HG02642 (cell line): ENCODE data around the gene VCPKMT.
"Not testable (repeated sequence)": the region's sequence is repeated elsewhere in the genome, so short reads cannot be mapped to it uniquely, and the experiment has no call there.

Experiments
- ATAC-seq: cut with Tn5 transposase; IDR thresholded peaks from one replicate; pipeline ENCODE4 v1.9.1; 2021; ENCODE audit warnings: mild to moderate bottlenecking; ENCODE audit not compliant: unreplicated experiment, poor library complexity

The VCPKMT gene

DNA sequence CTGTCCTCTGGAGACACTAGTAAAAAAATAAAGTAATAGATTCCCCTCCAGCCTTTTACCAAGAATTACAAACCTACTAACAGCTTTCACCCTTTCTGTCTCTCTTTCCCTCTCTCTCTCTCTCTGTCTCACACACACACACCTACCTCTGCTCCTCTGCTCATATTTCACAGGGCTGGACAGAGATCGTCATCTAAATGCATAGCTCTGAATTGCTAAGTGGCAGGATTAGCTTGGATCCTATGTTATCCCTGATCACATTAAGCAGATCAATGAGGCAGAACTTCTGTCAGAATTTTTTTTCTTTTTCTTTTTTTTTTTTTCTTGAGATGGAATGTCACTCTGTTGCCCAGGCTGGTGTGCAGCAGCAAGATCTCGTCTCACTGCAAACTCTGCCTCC, 22.9 kb downstream of the VCPKMT start:
- ATAC-seq, result no peak

DNA sequence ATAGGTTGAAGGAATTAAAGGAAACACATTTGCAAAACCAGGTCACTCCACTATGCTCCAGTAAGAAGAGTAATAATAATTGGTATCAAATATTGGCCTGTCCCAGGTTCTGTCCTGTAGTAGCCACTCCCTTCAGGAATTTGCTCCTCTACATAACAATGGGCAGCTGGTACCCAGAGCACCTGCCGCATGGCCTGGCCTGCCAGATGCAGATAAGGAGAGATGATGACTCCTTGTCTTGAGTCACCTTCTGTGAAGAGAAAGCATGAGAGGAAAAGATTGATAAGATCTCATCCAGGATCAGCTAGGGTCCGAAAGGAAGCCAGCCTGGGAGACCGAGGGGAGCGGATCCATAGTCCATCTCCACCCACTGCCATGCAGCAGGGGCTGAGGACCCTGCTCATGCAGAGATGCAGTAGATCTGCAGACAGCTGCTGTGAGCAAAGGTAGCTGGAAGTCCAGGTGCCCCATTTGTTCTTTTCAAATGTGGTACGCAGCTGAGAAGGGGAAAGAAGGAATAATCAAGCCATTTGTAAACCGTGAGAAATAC, 24.3 kb downstream of the VCPKMT start:
- no peak for ATAC-seq

DNA sequence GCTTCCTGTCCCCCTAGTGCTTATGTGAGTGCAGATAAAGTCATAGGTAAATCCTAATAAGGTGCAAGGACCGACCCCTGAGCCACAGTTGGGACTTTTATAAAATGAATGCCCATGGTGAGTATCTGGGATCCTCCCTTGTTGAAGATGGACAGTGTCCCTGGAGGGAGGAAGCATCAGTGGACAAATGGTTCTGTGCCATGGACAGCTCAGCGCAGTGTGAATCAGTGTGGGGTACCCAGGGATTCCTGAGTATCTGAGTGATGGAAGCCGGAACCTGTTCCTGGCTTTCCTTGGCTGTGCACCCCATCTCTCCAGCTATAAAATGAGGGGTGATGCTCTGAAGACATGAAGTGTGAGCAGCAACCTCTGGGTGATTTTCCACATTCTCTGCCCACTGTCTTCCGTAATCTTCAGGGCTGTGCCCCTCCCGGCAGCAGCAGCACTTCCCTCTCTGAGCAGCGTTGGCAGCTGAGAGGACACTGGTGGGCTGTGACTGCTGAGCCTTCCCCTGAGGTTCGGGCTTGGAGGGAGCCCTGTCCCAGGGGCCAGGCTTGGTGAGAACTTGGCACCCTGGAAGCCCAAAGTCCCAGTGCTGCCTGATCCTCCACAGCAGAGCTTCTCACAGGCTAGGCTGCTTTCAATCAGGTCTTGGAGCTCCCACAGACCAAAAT, 25.0 kb downstream of the VCPKMT start:
- ATAC-seq, result no peak

DNA sequence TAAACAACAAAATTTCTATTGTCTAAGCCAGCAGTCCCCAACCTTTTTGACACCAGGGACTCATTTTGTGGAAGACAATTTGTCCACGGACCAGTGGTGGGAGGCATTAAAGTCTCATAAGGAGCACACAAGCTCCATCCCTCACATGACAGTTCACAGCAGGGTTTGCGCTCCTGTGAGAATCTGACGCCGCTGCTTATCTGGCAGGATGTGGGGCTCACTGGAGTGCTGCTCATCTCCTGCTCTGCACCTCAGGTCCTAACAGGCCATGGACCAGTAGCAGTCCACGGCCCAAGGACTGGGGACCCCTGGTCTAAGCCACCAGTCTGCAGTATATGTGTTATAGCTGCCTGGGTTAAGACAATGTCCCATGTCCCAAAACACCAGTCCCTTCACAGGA, 27.2 kb downstream of the VCPKMT start:
- ATAC-seq, result no peak

DNA sequence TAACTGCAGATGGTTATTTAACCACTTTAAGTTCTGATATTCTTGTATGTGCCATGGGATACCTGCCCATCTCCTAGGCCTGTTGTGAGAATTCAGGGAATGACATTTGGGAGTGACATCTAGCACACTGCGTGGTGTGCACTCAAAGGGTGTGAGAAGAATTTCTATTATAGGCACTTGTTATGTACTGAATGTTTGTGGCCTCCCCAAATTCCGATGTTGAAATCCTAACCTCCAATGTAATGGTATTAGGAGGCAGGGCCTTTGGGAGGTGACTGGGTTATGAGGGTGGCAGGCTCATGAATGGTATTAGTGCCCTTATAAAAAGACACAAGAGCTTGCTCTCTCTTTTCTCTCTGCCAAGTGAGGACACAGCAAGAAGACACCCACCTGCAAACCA, 27.6 kb downstream of the VCPKMT start:
- ATAC-seq, result no peak

DNA sequence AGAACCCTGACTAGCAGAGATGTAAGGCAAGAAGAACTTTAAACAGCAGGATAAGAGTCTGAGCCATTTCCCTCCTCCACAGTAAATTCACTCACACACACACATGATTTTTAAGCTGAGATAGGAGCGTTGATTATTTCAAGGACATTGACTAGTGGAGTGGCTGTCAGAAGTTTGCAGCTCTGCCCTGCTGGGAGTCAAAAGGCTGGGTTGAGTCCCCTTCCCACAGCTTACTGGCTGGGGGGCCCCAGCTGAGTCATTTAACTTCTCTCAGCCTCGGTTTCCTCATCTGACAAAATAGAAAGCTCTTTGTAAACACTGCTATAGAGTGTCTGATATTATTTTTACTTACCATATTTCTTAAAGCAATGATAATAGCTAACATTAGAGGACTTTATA, 28.3 kb downstream of the VCPKMT start:
- no peak for ATAC-seq

DNA sequence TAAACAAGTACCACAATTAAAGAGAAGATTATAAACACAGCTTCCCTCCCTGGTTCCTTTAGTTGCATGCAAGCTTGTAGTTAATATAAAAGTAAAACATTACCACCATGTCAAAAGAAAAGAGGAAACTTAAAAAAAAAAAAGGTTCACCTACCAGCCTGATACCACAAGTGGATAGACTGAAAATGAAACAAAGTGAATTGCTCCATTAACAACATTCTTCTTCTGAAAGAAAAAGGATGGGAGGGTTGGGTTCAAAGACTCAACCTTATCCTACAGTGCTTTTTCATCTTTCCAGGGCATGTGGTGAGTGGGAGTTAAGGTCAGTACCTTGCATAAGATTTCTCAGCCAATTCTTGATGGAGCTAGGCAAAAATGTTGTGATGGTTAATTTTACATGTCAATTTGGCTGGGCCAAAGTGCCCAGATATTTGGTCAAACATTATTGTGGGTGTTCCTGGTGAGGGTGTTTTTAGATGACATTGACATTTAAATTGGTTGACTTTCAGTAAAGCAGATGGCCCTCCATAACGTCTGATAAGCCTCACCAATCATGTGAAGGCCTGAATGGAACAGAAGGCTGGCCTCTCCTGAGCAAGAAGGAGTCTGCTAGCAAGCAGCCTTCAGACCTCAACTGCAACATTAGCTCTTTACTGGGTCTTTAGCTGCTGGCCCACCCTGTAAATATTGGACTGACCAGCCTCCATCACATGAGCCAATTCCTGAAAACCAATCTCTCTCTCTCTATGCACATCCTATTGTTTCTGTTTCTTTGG, 28.8 kb downstream of the VCPKMT start:
- no peak for ATAC-seq

DNA sequence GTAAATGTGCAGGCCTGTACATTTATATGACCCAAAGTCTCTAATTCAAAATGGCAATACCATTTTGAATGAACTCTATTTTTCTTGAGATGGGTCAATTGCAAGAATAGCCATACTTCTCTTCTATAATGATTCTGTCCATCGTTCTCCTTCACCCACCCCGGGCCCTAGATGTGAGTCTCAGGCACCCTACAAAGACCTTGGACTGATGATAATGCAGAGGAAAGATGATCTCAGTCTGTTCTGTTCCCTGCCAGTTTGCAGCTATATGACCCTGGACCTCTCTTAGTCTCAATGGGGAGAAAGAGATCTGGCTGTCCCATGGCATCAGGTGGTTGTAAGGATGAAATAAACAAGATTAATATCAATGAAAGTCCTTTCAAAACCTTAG, 30.1 kb downstream of the VCPKMT start:
- ATAC-seq, result no peak

DNA sequence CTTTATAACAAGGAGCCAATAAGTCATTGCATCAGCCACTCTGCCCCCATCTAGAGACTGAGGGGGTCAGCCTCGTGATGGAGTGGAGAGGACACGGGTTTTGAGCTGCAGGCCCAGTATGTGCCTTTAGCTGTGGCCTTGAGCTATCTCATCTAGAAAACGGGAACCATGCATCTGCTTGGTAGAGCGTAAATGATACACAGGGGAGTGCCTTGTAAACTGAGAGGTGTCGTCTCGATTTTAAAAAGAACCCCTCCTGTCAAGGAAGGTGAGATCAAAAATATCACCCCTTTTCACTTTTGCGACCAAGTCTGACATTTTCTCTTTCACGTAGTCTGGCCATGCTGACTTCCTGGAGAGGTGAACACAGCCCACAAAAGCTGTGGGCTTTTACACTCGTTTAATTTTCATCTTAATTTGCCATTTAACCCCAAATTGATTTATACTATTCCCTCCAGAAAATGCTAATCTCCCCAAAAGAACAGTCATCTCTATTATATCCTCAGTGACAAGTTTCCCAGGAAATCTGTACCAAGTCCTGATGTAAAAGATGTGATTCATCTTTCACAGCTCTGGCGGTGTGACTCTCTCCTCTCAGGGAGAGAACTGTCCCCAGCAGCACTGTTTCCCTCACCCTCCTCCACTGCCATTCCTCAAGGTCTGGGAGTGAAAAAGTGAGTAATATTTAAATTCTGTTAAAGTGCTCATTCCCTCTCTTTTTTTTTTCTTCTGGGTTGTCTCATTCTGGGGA, 30.6 kb downstream of the VCPKMT start:
- peak; percentile 55 for ATAC-seq

DNA sequence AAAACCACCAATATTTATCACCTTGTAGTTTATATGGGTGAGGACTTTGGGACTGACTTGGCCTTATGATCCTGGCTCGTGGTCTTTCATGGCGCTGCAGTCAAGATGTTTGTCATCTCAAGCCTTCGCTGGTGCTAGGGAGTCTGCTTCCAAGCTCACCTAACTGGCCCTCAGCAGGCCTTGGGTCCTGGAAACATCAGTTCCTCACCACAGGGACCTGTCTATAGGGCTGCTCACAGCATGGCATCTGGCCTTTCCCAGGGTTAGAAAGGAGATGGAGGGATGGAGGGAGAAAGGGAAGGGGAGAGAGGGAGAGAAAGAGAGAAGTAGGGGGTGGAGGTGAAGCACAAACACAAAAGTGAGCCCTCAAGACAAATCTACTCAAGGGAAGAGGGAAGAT, 31.7 kb downstream of the VCPKMT start:
- no peak for ATAC-seq

DNA sequence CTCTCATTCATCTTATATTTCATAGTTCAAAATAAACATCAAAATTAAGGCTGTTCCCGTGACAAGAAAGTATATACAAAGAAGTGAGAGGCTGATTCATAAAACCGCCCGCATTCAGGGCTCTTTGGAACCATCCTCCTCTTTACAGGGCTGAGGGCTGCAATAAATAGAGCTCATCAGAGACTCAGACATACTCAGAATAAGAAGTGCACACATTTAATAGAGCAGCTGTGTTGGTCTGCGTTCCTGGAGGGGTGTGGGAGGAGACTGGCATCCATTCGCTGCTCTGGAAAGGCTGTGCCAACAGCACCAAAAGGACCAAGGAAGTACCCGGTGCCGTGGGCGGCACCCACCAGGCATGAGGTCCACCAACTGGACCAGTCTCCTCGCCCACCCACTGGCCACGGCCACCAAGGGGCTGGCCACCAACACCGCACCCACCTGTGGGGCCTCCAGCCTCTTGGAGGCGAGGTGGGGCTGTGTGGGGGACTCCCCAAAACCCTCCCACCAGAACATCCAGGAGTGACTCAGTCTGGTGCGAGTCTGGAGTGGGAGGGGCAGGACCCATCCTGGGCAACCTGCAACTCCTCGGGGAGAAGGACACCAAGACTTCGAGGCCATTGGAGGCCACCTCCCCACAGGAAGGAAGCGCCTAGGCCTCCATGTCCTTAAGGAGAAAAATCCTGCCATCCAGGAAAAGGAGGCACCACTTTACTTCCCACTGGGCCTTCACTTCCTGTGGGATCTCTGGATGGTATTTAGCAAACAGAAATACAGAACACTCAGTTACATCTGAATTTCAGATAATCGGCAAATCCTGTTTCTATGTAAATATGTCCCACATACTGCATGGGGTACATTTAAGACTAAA, 32.7 kb downstream of the VCPKMT start:
- peak; percentile 36 for ATAC-seq

DNA sequence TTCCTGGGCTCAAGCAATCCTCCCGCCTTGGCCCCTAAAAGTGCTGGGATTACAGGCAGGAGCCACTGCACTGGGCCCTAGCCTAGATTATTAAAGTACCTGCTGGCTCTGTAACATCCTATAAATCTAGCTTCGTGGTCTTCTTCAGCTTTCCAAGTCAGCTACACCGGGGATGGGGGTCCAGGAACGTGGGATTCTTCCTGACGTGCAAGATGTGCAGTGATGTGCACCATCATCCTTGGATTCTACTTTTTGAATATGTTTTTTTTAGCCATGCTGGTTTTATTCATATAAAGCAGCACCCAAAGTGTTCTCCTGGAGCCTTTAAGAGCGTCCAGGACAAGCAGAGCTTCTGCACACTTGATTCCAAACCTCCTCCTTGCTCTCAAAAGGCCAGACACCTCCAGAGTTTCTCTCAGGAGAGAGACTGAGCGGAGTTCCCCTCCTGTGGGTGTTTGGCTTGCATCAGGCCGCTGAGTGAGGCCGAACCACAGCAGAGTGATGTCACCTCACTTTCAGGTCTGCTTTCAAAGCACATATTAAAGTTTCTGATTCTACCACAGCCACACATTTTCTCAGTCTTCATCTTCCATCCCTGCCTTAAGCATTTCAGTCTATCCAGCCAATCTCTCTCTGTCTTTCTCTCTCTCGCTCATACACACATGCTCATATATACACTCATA, 33.4 kb downstream of the VCPKMT start:
- peak; percentile 76 for ATAC-seq

DNA sequence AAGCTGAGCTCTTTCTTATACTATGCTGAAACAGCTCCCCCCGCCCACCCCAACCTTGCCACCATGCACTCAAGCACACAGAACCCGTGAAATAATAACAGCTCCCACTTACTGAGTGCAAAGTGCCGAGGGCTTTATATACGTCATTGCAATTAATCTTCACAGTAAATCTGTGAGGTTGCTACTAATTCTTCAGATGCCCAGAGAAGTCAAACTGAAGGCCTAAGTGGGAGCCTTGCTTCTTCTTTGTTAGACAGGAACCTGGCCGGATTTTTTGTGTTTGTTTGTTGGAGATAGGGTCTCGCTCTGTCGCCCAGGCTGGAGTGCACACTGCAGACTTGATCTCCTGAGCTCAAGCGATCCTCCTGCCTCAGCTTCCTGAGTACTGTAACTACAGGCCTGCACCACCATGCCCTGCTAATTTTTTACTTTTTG, 34.0 kb downstream of the VCPKMT start:
- no peak for ATAC-seq

DNA sequence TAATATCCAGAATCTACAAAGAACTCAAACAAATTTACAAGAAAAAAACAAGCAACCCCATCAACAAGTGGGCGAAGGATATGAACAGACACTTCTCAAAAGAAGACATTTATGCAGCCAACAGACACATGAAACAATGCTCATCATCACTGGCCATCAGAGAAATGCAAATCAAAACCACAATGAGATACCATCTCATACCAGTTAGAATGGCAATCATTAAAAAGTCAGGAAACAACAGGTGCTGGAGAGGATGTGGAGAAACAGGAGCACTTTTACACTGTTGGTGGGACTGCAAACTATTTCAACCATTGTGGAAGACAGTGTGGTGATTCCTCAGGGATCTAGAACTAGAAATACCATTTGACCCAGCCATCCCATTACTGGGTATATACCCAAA, 37.3 kb downstream of the VCPKMT start:
- ATAC-seq, result not testable (repeated sequence)

DNA sequence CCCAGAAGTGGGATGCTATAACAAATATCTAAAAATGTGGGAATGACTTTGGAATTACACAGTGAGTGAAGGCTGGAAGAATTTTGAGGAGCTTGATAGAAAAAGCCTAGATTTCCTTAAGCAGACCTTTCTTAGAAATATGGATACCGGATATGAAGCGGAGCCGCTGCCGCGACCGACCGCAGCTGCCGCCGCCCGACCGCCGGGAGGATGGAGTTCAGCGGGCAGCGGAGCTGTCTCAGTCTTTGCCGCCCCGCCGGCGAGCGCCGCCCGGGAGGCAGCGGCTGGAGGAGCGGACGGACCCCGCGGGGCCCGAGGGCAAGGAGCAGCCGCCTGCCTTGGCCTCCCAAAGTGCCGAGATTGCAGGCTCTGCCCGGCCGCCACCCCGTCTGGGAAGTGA, 42.7 kb downstream of the VCPKMT start:
- ATAC-seq, result not testable (repeated sequence)

DNA sequence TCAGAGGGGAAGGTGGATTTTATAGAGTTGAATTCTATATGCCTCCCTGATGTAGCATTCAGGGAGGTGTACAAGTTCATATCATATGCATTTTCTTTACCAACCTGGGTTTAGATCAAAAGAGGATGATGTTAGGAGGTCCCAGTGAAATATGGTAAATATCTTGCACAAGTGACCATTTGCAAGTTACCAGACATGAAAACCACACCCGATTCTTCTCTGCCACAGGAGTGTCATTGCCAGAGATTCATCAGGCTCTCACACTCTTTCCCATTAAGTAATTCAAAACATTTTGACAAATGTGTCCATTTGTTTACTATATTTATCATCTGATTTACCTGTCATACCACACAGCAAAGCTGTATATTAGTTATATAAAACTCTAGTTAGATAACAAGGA, 44.0 kb downstream of the VCPKMT start:
- no peak for ATAC-seq

DNA sequence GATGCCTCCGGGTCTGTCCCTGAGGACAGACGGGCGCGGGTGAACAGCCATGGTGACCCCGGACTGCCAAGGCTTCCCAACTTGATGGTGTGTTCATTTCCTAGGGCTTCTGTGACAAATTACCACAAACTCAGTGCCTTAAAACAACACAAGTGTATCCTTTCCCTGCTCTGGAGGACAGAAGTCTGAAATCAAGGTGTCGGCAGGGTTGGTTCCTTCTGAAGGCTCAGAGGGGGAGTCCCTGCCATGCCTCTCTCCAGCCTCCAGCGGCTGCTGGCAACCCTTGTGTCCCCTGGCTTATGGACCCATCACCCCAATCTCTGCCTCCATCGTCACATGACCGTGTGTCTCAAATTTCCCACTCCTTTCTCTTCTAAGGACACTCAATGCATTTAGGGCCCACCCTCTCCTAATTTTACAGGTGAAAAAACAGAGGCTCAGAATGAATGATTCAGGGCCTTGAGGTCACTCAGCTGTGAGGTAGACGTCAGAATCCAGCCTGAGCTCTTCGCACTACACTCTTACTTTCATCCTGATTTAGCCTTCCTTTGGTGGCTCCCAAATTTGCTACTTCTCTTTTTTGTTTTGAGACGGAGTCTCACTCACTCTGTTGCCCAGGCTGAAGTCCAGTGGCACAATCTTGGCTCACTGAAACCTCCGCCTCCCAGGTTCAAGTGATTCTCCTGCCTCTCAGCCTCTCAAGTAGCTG, 45.4 kb downstream of the VCPKMT start:
- ATAC-seq, result no peak

DNA sequence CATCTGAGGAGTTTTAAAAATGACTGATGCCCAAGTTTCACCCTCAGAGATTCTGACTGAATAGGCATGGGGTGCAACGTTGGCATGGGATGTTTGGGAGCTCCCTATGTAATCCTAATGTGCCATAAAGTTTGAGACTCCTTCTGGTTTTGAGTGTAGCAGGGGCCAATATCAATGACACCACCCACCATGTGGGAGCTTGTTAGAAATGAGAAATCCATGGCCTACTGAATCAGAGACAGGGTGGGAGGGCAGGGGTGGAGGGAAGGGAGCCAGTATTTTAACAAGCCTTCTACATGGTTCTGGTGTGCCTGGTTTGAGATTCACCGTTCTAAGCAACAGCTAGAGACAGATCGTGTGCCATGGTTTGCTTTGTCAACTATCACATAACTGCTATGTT, 46.1 kb downstream of the VCPKMT start:
- ATAC-seq, result no peak

DNA sequence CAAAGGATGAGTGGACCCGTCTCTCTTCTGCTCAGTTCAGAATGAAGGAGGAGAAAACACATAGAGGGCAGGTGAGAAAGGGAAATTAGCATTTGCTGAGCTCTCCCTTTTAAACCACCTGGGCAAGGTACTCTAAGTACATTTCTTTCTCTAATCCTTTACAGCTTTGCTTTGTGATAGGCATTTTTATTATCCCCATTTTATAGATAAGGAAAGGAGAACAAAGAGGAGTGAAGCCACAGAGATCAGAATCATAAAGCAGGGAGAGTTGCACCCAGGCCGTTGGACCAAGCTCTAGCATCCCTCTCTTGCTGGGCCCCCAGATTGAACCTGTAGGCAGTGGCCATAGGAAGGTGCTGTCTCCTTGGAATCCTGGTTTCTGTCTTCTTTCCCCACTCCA, 47.0 kb downstream of the VCPKMT start:
- no peak for ATAC-seq
